OCI-LY7 (cell line): ENCODE measurements around the gene ZBTB47. TPM values are rescaled to one million over a fixed set of nuclear protein-coding genes. Genes with fewer than 3 reads are reported as not detected.

Experiments used
- BruUV-seq: library from RNA; stranded (reverse); fragments of 400-500 nt; replicated peaks from 2 replicates; lab custom pipeline; 2021; lab: Mats Ljungman, UMichigan
- CTCF ChIA-PET: fragments of 300-600 bp; sonication (Branson Sonifier 250); formaldehyde crosslinking; loops from one replicate; lab custom pipeline; 2022; ENCODE audit warnings: antibody characterized with exemption; ENCODE audit not compliant: unreplicated experiment; lab: Charles Lee
- POLR2A ChIA-PET: fragments of 300-600 bp; sonication (Branson Sonifier 250); formaldehyde crosslinking; loops from one replicate; lab custom pipeline; 2022; ENCODE audit warnings: antibody characterized with exemption; lab: Charles Lee
- DNase-seq: peaks from one replicate; pipeline ENCODE4 v3.0.0-alpha.2; 2015; ENCODE audit warnings: low spot score
- H2AFZ ChIP-seq: fragments of 200-600 bp; sonication (generic), shearing (Covaris generic); 2 replicates; pipeline ENCODE4 v1.6.1; 2014; ENCODE audit warnings: mild to moderate bottlenecking, antibody characterized with exemption, low read length, moderate library complexity
- H3K27ac ChIP-seq: fragments of 200-600 bp; sonication (generic); 2 replicates; pipeline ENCODE4 v1.5.1; 2014; ENCODE audit warnings: mixed run types, low read depth, mild to moderate bottlenecking, moderate library complexity, low read length, inconsistent platforms; ENCODE audit not compliant: poor library complexity, severe bottlenecking
- H3K36me3 ChIP-seq: fragments of 200-600 bp; sonication (generic); 2 replicates; pipeline ENCODE4 v1.6.1; 2014; ENCODE audit warnings: mild to moderate bottlenecking, antibody characterized with exemption, low read length, moderate library complexity, mixed read lengths; ENCODE audit not compliant: insufficient read depth
- H3K4me1 ChIP-seq: fragments of 200-600 bp; sonication (generic); 2 replicates; pipeline ENCODE4 v1.5.1; 2014; ENCODE audit warnings: mild to moderate bottlenecking, low read length; ENCODE audit not compliant: insufficient read depth, poor library complexity, severe bottlenecking
- H3K4me2 ChIP-seq: fragments of 200-600 bp; sonication (generic); 2 replicates; pipeline ENCODE4 v1.6.1; 2014; ENCODE audit warnings: mild to moderate bottlenecking, low read length
- H3K4me3 ChIP-seq: fragments of 200-600 bp; sonication (generic); 2 replicates; pipeline ENCODE4 v1.5.1; 2014; ENCODE audit warnings: mild to moderate bottlenecking, low read depth, low read length; ENCODE audit not compliant: poor library complexity, severe bottlenecking
- H3K79me2 ChIP-seq: fragments of 200-600 bp; sonication (generic); 2 replicates; pipeline ENCODE4 v1.6.1; 2016; ENCODE audit warnings: low read depth, mild to moderate bottlenecking, low read length, moderate library complexity, mixed read lengths; ENCODE audit not compliant: insufficient read depth
- H3K9me2 ChIP-seq: fragments of 200-600 bp; sonication (generic); 2 replicates; pipeline ENCODE4 v1.6.1; 2016; ENCODE audit warnings: mild to moderate bottlenecking, low read length, mixed read lengths; ENCODE audit not compliant: insufficient read depth
- H3K9me3 ChIP-seq: fragments of 200-600 bp; sonication (generic); 2 replicates; pipeline ENCODE4 v1.6.1; 2014; ENCODE audit warnings: mild to moderate bottlenecking, mixed run types, low read length, mixed read lengths
- H4K20me1 ChIP-seq: fragments of 200-600 bp; sonication (generic); 2 replicates; pipeline ENCODE4 v1.6.1; 2014; ENCODE audit warnings: mild to moderate bottlenecking, antibody characterized with exemption, low read length, moderate library complexity, mixed read lengths; ENCODE audit not compliant: insufficient read depth
- CTCF ChIP-seq: fragments of 200-600 bp; sonication (generic); conservative IDR thresholded peaks from 2 replicates; pipeline ENCODE4 v1.5.1; 2014; ENCODE audit warnings: mild to moderate bottlenecking, antibody characterized with exemption, low read length, moderate library complexity, mixed read lengths
- EZH2phosphoT487 ChIP-seq: fragments of 200-600 bp; sonication (generic); IDR thresholded peaks from 2 replicates; pipeline ENCODE4 v1.6.1; 2018; ENCODE audit warnings: low read depth, borderline replicate concordance, mild to moderate bottlenecking, mixed run types, antibody characterized with exemption, low read length, moderate library complexity, mixed read lengths
- intact Hi-C: fragments of 100-400 bp; cut with micrococcal nuclease; formaldehyde crosslinking; loops from one replicate; pipeline ENCODE4 v1.10.0; 2022; ENCODE audit not compliant: unreplicated experiment
- total RNA-seq, 2 experiments: library from RNA; depleted of rRNA in 1 of 2; stranded (reverse); fragments of >200 nt in 1 of 2; shearing (Covaris generic) in 1 of 2; gene quantifications; 2 replicates each; pipeline ENCODE4 v1.2.3, GENCODE V29; 2014 to 2022

ZBTB47 gene
- total RNA-seq, 2 experiments from 2014 or later, result 0.09 TPM; not detected in 1

GRCh38 chr3:42680271-42680670, 26.8 kb downstream of the ZBTB47 start:
- Histone ChIP-seq H3K4me1 (no peaks in the 10 kb centered on the region), H4K20me1 (no peaks in the 10 kb centered on the region), H3K79me2 (no peaks in the 10 kb centered on the region), H3K9me3 (no peaks in the 10 kb centered on the region), H3K36me3 (no peaks in the 10 kb centered on the region), H3K27ac (no peak overlapping the region), H3K4me2 (no peak overlapping the region), H3K4me3 (no peak overlapping the region), H3K9me2 (no peaks in the 10 kb centered on the region), H2AFZ (no peak overlapping the region)
- no TSS peak for BruUV-seq
- CTCF ChIA-PET, result no interaction called here
- TF ChIP-seq CTCF (no peak), EZH2phosphoT487 (no peak)
- intact Hi-C loops, result no loop called here
- POLR2A ChIA-PET, result no interaction called here
- no peak for DNase-seq

GRCh38 chr3:42680806-42681205, 27.3 kb downstream of the ZBTB47 start:
- DNase-seq, result no peak
- Histone ChIP-seq H3K4me2 (no peak overlapping the region), H3K27ac (no peak overlapping the region), H3K36me3 (no peaks in the 10 kb centered on the region), H3K79me2 (no peaks in the 10 kb centered on the region), H4K20me1 (no peaks in the 10 kb centered on the region), H2AFZ (no peak overlapping the region), H3K9me3 (no peaks in the 10 kb centered on the region), H3K4me3 (no peak overlapping the region), H3K9me2 (no peaks in the 10 kb centered on the region), H3K4me1 (no peaks in the 10 kb centered on the region)
- TF ChIP-seq CTCF, result no peak
- TF ChIP-seq EZH2phosphoT487, result no peak
- intact Hi-C loops, result no loop called here
- POLR2A ChIA-PET, result no interaction called here
- no TSS peak for BruUV-seq
- CTCF ChIA-PET, result no interaction called here

GRCh38 chr3:42681361-42682038, 28.0 kb downstream of the ZBTB47 start:
- H2AFZ ChIP-seq, result no peak overlapping the region
- POLR2A ChIA-PET, result no interaction called here
- H3K9me3 ChIP-seq, result no peaks in the 10 kb centered on the region
- H3K27ac ChIP-seq, result no peak overlapping the region
- H3K4me1 ChIP-seq, result no peaks in the 10 kb centered on the region
- DNase-seq, result no peak
- no peak for TF ChIP-seq CTCF
- TF ChIP-seq EZH2phosphoT487, result no peak
- no peaks in the 10 kb centered on the region for H3K9me2 ChIP-seq
- no peaks in the 10 kb centered on the region for H4K20me1 ChIP-seq
- CTCF ChIA-PET, result no interaction called here
- intact Hi-C loops, result no loop called here
- H3K4me3 ChIP-seq, result no peak overlapping the region
- no peaks in the 10 kb centered on the region for H3K36me3 ChIP-seq
- no peaks in the 10 kb centered on the region for H3K79me2 ChIP-seq
- BruUV-seq, result no TSS peak
- H3K4me2 ChIP-seq, result no peak overlapping the region
